Suprapubic skin (tissue), 4 donors: ENCODE measurements around the gene NAV3. TPM values are rescaled to one million over a fixed set of nuclear protein-coding genes. Genes with fewer than 3 reads are reported as not detected.
A peak's percentile ranks its signal among the peaks of the same experiment; 100 is the strongest.

Source experiments
- DNase-seq, 2 donors: peaks; one replicate each; pipeline ENCODE4 v3.0.0-alpha.2; 2019; ENCODE audit warnings: low spot score in 2 of 2
- H3K27ac ChIP-seq: fragments of 200-600 bp; sonication (generic); one replicate; pipeline ENCODE4 v1.5.1; 2019
- H3K27me3 ChIP-seq: fragments of 200-600 bp; sonication (generic); one replicate; pipeline ENCODE4 v1.5.1; 2019
- H3K36me3 ChIP-seq: fragments of 200-600 bp; sonication (generic); one replicate; pipeline ENCODE4 v1.5.1; 2019
- H3K4me1 ChIP-seq: fragments of 200-600 bp; sonication (generic); one replicate; pipeline ENCODE4 v1.5.1; 2019
- H3K4me3 ChIP-seq: fragments of 200-600 bp; sonication (generic); one replicate; pipeline ENCODE4 v1.5.1; 2019; ENCODE audit warnings: mild to moderate bottlenecking
- H3K9me3 ChIP-seq: fragments of 200-600 bp; sonication (generic); one replicate; pipeline ENCODE4 v1.5.1; 2019
- CTCF ChIP-seq, 2 donors: fragments of 200-600 bp in 1 of 2; fragments of 450-650 bp in 1 of 2; sonication (generic) in 1 of 2; IDR thresholded peaks; one replicate each; pipeline ENCODE4 v1.5.1; 2016 to 2019; ENCODE audit warnings: antibody characterized with exemption in 2 of 2, mild to moderate bottlenecking in 1 of 2, moderate library complexity in 1 of 2
- EP300 ChIP-seq: sonication (generic); formaldehyde crosslinking; IDR thresholded peaks from one replicate; pipeline ENCODE4 v1.6.1; 2017; ENCODE audit warnings: antibody characterized with exemption
- POLR2A ChIP-seq, 2 donors: fragments of 450-650 bp; IDR thresholded peaks; one replicate each; pipeline ENCODE4 v1.6.1; 2017; ENCODE audit warnings: antibody characterized with exemption in 2 of 2, mild to moderate bottlenecking in 2 of 2, moderate library complexity in 2 of 2
- POLR2AphosphoS5 ChIP-seq, 3 donors: sonication (generic); formaldehyde crosslinking; IDR thresholded peaks; one replicate each; pipeline ENCODE4 v1.6.1; 2017; ENCODE audit warnings: antibody characterized with exemption in 3 of 3
- WGBS: methylation state at CpG from one replicate; pipeline ENCODE4 v1.1.5; 2018; 5-methylcytosine and 5-hydroxymethylcytosine counted together
- total RNA-seq, 4 donors: library from RNA; depleted of rRNA; stranded (reverse); fragments of >200 nt; gene quantifications; one replicate each; pipeline ENCODE4 v1.1.0, GENCODE V29; 2016

NAV3 gene
- total RNA-seq, 4 donors from 2014 or later = 11.7 to 20.9 (median 15.7) TPM

DNA sequence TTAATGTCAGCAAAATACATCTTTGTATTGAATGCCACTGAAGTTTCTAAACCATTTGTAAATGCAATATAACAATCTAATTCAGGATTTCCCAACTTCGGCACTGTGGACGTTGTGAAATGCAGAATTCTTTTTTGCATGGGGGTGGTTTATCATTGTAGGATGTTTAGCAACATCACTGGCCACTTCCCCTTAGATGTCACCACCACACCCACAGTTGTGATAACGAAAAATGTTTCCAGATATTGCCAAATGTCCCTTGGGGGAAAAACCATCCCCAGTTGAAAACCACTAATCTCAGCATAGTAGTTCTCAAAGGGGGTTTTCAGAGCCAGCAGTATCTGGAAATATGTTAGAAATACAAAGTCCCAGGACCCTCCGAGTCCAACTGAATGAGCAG, 203.3 kb downstream of the NAV3 start:
- Histone ChIP-seq H3K4me3 (no peak overlapping the region), H3K9me3 (no peaks in the 10 kb centered on the region), H3K27me3 (no peaks in the 10 kb centered on the region), H3K27ac (no peak overlapping the region), H3K4me1 (no peaks in the 10 kb centered on the region), H3K36me3 (no peaks in the 10 kb centered on the region)
- DNase-seq = no peak
- 41% methylated on average over 4 of the region's 4 CpGs for WGBS
- TF ChIP-seq POLR2AphosphoS5 (IDR thresholded peaks at IDR 0.05) (peak in 1 of 3 donors; percentile 43), CTCF (IDR thresholded peaks at IDR 0.05) (no peak)

- no peak overlapping the region for H3K4me3 ChIP-seq
- no peaks in the 10 kb centered on the region for H3K27me3 ChIP-seq
- no peak for DNase-seq
- WGBS = 57% methylated on average over 14 of the region's 14 CpGs
- no peaks in the 10 kb centered on the region for H3K36me3 ChIP-seq
- H3K27ac ChIP-seq = no peak overlapping the region
- H3K9me3 ChIP-seq = no peaks in the 10 kb centered on the region
- TF ChIP-seq POLR2A (IDR thresholded peaks at IDR 0.05) = no peak
- no peak for TF ChIP-seq POLR2AphosphoS5 (IDR thresholded peaks at IDR 0.05)
- TF ChIP-seq EP300 = no peak
- no peak for TF ChIP-seq CTCF (IDR thresholded peaks at IDR 0.05)
- no peaks in the 10 kb centered on the region for H3K4me1 ChIP-seq
Measured at GRCh38 chr12:78035901-78036606, 205.4 kb downstream of the NAV3 start.

- Histone ChIP-seq H3K36me3 (no peaks in the 10 kb centered on the region), H3K4me3 (no peak overlapping the region), H3K27ac (no peak overlapping the region), H3K4me1 (no peaks in the 10 kb centered on the region), H3K9me3 (no peaks in the 10 kb centered on the region), H3K27me3 (no peaks in the 10 kb centered on the region)
- 90% methylated on average over 8 of the region's 8 CpGs for WGBS
- TF ChIP-seq POLR2AphosphoS5 (IDR thresholded peaks at IDR 0.05) (no peak), POLR2A (IDR thresholded peaks at IDR 0.05) (no peak), EP300 (no peak)
- DNase-seq = no peak
Measured at GRCh38 chr12:78036874-78037273, 206.2 kb downstream of the NAV3 start.

DNA sequence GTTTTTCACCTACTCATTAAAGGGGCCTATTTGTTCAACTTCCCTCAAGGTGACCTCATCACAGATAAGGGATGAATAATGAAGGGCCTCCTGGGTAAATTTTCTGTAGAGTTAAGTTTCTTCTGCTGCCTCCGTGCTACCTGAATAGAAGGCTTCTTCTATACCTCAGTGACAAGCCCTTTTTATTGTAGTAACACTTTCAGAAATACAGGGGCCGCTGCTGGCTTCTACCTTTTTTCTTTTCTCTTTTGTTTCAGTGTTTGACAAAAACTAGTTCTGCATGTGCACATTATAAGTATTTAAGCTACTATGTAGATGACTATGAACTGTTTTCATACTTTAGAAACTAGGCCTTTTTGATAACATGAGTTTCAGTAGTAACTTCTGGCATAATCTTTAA, 207.0 kb downstream of the NAV3 start:
- Histone ChIP-seq H3K4me1 (no peaks in the 10 kb centered on the region), H3K27ac (no peak overlapping the region), H3K9me3 (no peaks in the 10 kb centered on the region), H3K4me3 (no peak overlapping the region), H3K36me3 (no peaks in the 10 kb centered on the region), H3K27me3 (no peaks in the 10 kb centered on the region)
- WGBS = 88% methylated on average over 2 of the region's 2 CpGs
- DNase-seq = no peak
- TF ChIP-seq POLR2AphosphoS5 (IDR thresholded peaks at IDR 0.05) = no peak
- no peak for TF ChIP-seq CTCF (IDR thresholded peaks at IDR 0.05)
- TF ChIP-seq EP300 = no peak
- TF ChIP-seq POLR2A (IDR thresholded peaks at IDR 0.05) = no peak

- WGBS = 82% methylated on average over 1 of the region's 1 CpG
- H3K27me3 ChIP-seq = no peaks in the 10 kb centered on the region
- TF ChIP-seq POLR2AphosphoS5 (IDR thresholded peaks at IDR 0.05) (no peak), CTCF (IDR thresholded peaks at IDR 0.05) (no peak), POLR2A (IDR thresholded peaks at IDR 0.05) (no peak), EP300 (no peak)
- no peaks in the 10 kb centered on the region for H3K36me3 ChIP-seq
- no peak for DNase-seq
- no peak overlapping the region for H3K27ac ChIP-seq
- no peak overlapping the region for H3K4me3 ChIP-seq
- H3K4me1 ChIP-seq = no peaks in the 10 kb centered on the region
- H3K9me3 ChIP-seq = no peaks in the 10 kb centered on the region
Measured at GRCh38 chr12:78038541-78038940, 207.8 kb downstream of the NAV3 start.

GRCh38 chr12:78038986-78039385, 208.3 kb downstream of the NAV3 start:
- Histone ChIP-seq H3K4me3 (no peak overlapping the region), H3K9me3 (no peaks in the 10 kb centered on the region), H3K36me3 (no peaks in the 10 kb centered on the region), H3K27ac (no peak overlapping the region), H3K4me1 (no peaks in the 10 kb centered on the region), H3K27me3 (no peaks in the 10 kb centered on the region)
- TF ChIP-seq POLR2AphosphoS5 (IDR thresholded peaks at IDR 0.05) = no peak
- TF ChIP-seq EP300 = no peak
- no peak for DNase-seq
- 76% methylated on average over 4 of the region's 4 CpGs for WGBS
